HG03045 (cell line): ENCODE measurements around the gene RBFOX1.

ENCODE experiments used
- ATAC-seq: cut with Tn5 transposase; IDR thresholded peaks from one replicate; pipeline ENCODE4 v1.9.1; 2021; ENCODE audit warnings: mild to moderate bottlenecking, moderate library complexity; ENCODE audit not compliant: unreplicated experiment

The RBFOX1 gene

DNA sequence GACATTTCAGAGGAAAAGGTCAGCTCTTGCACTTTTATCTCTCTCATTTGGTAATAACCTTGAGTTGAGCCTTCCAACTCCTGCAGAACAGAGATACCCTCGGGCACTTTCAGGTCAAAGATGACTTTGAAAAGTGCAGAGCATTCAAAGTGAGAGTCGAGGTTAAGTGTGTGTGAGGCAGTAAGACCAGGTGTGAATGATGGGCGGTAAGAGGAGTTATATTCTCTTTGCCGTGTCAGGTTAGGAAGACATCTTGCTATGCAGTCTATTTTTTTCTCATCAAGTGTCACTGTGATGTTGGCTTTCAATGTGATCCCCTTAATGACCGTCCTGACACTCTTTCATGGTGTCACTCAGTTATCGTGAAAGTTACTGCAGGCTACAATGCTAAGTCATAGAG, 248.5 kb downstream of the RBFOX1 start:
- ATAC-seq: no peak

GRCh38 chr16:7583396-7583795, 250.8 kb downstream of the RBFOX1 start:
- ATAC-seq: no peak

GRCh38 chr16:7584561-7584960, 251.9 kb downstream of the RBFOX1 start:
- no peak for ATAC-seq

DNA sequence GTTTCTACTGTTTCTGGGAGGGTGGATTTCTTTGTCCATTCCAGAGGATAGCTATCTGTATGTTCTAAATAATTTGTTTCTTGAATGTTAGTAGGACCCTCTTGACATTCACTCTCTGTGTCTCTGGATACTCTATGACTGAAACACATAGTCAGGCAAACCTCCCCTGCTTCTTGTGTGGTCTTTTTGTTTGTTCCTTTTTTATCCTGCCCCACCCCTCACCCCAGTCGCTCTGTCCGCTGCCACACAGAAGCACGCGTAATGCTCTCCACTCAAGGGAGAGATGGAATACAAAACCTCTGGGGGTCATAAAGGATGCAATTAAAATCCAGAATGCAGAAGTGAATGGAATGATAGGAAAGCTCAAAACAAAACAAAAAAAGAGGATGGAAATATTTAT, 253.1 kb downstream of the RBFOX1 start:
- ATAC-seq: no peak

GRCh38 chr16:7590934-7591333, 258.3 kb downstream of the RBFOX1 start:
- no peak for ATAC-seq

DNA sequence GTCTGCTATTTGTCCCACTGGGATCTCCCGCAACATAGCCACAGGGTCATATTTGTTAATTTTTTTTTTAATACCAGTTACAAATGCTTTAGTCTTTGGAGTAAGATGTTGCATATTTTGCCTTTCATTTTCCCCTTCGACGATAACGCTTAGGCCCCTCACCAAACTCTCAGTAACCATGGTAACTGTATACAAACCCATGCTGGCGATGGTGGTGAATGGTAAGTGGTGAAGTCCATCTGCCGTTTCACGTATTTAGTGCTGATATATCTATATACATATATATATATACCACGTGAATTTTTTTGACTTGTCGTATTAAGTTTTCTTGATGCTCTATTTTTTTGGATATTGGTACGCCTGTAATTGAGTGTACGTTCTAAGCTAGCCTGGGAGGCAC, 263.7 kb downstream of the RBFOX1 start:
- ATAC-seq: no peak

DNA sequence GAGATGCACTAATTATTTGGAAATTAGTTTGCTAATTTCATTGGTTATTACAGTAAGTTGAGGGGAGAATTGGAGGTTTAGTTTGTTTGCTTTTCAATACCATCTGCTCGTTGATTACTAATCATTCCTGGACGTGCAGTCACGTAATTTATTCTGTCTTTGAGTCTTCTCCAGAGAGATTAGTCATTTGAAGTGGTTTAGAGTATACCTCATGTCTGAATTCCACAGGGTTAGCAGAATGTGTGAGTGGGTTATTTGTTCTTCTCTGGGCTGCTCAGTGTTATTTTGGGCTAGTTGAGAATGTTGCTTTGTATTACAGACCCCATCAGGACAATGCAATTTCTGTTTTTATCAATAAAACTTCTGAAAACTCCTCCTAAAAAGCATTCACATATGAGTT, 265.0 kb downstream of the RBFOX1 start:
- no peak for ATAC-seq

GRCh38 chr16:7601100-7601499, 268.5 kb downstream of the RBFOX1 start:
- no peak for ATAC-seq

DNA sequence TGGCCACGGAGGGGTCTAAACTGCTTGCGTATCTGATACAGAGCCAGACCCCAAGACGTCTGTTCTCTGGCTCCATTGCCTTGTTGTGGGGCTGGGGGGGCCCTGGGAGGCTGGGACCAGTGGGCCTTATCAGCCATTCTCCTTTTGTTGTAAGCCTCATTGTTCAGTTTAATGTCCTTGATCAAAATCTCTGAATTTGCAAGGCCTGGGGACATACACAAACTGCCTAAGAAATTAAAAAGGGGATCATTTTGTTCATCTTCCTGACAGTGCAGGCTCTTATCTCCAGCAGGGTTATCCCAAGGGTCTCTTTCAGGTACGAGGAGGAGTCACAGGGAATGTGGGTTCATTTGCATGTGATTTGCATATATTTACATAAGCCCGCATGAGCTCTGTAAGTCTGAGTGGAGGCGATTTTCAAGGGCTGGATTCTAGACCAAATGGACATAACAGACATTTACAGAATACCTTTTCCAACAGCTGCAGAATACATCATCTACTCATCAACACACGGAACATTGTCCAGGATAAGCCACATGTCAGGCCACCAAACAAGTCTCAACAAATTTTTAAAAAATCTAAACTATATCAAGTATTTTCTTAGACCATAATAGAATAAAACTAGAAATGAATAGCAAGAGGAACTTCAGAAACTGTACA, 269.8 kb downstream of the RBFOX1 start:
- no peak for ATAC-seq

GRCh38 chr16:7605812-7606211, 273.2 kb downstream of the RBFOX1 start:
- no peak for ATAC-seq

GRCh38 chr16:7612671-7613070, 280.0 kb downstream of the RBFOX1 start:
- ATAC-seq: no peak

GRCh38 chr16:7613518-7613917, 280.9 kb downstream of the RBFOX1 start:
- ATAC-seq: no peak

DNA sequence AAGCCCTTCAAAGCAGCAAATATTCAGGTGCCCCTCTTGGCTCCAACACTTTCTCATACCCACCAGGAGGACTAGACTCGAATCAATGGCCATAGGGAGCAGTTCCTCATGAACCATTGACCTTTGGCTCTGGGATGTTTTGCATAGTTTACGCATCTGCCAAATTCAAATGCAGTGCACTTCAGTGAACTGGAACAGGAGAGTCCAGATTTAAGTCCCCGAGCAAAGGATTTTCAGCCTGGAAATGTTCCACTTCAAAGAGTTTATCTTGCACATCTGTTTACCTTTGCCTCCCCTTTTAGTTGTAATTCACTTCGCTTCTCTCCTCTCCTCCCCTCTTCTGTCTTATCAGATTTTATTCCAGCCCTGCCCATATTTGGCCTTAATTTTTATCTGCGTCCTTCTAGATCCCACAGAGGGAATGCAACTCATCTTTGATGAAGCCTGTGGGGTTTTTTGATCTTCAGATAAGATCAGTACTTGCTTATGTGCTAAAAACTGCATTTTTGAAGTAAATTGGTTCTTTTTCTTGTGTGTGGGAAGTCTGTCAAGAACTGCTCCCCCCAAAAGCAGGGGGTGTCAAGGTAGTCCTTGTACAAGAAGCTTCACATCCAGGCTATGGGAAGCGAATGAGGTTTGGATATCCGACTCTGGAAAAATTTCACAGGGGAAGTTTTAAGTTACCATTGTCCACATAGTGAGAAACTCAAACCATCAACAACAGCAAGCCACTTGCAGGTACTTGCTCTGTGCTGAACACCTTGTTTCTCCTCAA, 281.6 kb downstream of the RBFOX1 start:
- no peak for ATAC-seq

DNA sequence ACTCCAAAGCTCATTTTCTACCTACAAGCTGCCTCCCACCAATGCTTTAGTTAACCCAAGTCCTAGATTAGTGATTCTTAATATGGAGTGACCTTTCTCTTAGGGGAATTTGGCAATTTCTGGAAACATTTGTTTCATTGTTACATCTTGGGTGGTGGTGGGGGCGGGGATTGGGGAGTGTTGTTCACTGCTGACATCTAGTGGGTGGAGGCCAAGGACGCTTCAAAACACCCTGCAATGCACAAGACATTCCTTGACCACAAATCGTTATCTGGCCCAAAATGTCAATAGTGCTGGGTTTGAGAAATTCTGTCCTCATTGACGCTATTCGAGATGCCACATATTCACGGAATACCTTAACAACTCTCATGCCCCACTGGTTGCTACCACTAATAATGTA, 282.9 kb downstream of the RBFOX1 start:
- ATAC-seq: no peak

- no peak for ATAC-seq
Measured at GRCh38 chr16:7624871-7625766, 292.5 kb downstream of the RBFOX1 start.

GRCh38 chr16:7628981-7629380, 296.3 kb downstream of the RBFOX1 start:
- no peak for ATAC-seq

DNA sequence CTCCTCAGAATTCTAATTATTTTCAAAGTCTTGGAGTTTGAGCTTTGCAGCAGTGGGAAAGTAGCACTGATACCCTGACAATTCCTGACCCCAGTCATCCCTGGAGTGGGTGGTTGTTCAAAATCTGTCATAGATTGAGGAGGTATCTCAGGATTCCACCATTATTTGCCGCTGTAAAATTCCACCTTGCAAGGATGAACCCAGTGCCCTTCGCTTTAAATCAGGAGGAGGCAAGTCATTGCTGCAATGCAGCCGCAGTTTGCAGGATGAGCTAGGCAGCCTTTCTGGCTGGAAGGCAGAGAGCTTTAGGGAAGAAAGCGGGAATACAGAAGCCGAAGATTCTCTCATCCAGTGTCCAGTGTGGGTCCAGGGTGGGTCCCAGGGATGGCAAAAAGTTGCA, 296.9 kb downstream of the RBFOX1 start:
- no peak for ATAC-seq

DNA sequence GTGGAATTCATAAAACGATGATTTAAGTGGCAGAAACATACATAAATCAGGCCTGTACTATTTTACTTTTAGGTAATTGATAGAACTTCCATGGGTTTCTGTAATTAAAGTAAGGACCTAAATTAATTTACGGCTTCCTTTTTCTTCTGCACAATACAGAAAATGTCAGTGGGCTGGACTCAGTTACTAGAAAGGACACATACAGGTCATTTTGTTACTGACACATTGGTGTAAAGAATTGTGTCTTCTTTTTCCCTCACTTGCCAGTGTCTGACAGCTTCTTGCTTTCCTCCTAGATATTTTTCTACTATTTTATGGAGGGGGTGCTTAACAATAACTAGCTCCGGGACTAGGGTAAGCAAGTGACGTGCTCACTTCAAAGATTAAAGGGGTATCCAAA, 304.8 kb downstream of the RBFOX1 start:
- ATAC-seq: no peak

- ATAC-seq: no peak
Measured at GRCh38 chr16:7638306-7638705, 305.7 kb downstream of the RBFOX1 start.

GRCh38 chr16:7640334-7640733, 307.7 kb downstream of the RBFOX1 start:
- ATAC-seq: no peak

DNA sequence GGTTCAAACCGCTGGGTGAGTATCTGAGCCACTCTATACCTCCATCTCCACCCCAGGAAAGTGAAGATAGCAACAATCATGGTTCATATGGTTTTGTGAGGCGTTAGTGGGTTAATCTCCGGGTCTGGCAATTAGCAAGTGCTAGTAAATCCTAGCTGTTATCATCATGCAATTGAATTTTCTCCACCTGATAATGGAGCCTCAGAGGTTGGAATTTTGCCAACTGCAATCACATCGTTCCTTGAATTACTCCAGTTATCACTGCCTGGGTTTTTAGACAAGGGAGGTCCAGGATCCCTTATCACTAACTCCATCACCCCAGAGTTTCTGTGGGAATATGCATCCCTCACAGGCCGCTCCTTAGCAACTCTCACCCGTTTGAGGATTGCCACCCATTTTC, 311.5 kb downstream of the RBFOX1 start:
- no peak for ATAC-seq

DNA sequence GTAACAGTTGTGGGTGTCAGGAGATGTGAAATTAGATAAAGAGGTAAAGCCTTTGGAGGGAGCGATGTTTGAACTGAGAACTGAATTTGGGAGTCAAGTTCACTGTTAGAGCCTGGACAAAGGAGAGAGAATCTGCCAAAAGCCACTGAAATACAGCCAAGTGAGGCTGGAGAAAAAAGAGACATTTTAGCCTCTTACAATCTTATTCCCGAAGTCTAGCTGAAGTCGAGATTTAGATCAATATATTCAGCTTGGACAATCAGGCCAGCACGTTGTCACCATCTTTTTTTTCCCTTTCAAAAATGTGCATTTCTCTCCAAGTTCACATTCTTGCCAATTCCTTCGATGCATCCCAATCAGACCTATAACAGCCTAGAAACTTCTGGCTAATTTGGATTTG, 312.2 kb downstream of the RBFOX1 start:
- ATAC-seq: no peak
